ENCODE data around the gene NOP10.

GRCh38 chr15:34304613-34305012 lies 38.3 kb downstream of the NOP10 start:
- TF ChIP-seq POLR2A (IDR thresholded peaks at IDR 0.05) (no peak), CTCF (IDR thresholded peaks at IDR 0.05) (no peak)
